Fibroblast of lung (primary cell): Measurements from ENCODE around the gene FSTL3. TPM values are rescaled to one million over a fixed set of nuclear protein-coding genes. Genes with fewer than 3 reads are reported as not detected.

ENCODE experiments used
- DNase-seq, 2 donors: peaks; one replicate each; pipeline versions ENCODE4 v3.0.0 to v3.0.0-alpha.2; 2010; ENCODE audit warnings: low read depth in 2 of 2
- H2AFZ ChIP-seq: 2 replicates; pipeline ENCODE4 v1.5.1; 2012; ENCODE audit warnings: low read length, control low read depth, inconsistent platforms
- H3K27ac ChIP-seq: 2 replicates; pipeline ENCODE4 v1.5.1; 2011; ENCODE audit warnings: low read length, control low read depth; ENCODE audit not compliant: insufficient read depth
- H3K27me3 ChIP-seq: 2 replicates; pipeline ENCODE4 v1.5.1; 2011; ENCODE audit warnings: mild to moderate bottlenecking, low read length; ENCODE audit not compliant: control insufficient read depth, insufficient read depth
- H3K36me3 ChIP-seq: 2 replicates; pipeline ENCODE4 v1.5.1; 2011; ENCODE audit warnings: low read length; ENCODE audit not compliant: control insufficient read depth, insufficient read depth
- H3K4me1 ChIP-seq: 2 replicates; pipeline ENCODE4 v1.5.1; 2011; ENCODE audit warnings: low read length; ENCODE audit not compliant: control insufficient read depth, insufficient read depth; ENCODE audit errors: extremely low read depth
- H3K4me2 ChIP-seq: 2 replicates; pipeline ENCODE4 v1.5.1; 2011; ENCODE audit warnings: low read length, control low read depth; ENCODE audit not compliant: insufficient read depth; ENCODE audit errors: extremely low read depth
- H3K4me3 ChIP-seq, 4 experiments: fragments of 200-600 bp in 1 of 4; sonication (generic) in 1 of 4; replicated peaks in 1 of 4; 2 replicates each; pipeline ENCODE4 v1.5.1; 2011 to 2016; ENCODE audit warnings: low read length in 4 of 4, low read depth in 3 of 4, mild to moderate bottlenecking in 3 of 4, control low read depth in 2 of 4, inconsistent platforms in 1 of 4, mixed read lengths in 1 of 4; ENCODE audit not compliant: insufficient read depth in 1 of 4; ENCODE audit errors: control extremely low read depth in 1 of 4
- H3K79me2 ChIP-seq: 2 replicates; pipeline ENCODE4 v1.5.1; 2012; ENCODE audit warnings: mild to moderate bottlenecking, low read length, inconsistent platforms; ENCODE audit not compliant: control insufficient read depth, insufficient read depth
- H3K9ac ChIP-seq: 2 replicates; pipeline ENCODE4 v1.5.1; 2011; ENCODE audit warnings: mild to moderate bottlenecking, low read length, control low read depth; ENCODE audit not compliant: insufficient read depth
- H3K9me3 ChIP-seq: 2 replicates; pipeline ENCODE4 v1.5.1; 2012; ENCODE audit warnings: low read depth, low read length; ENCODE audit not compliant: control insufficient read depth, insufficient read depth
- H4K20me1 ChIP-seq: 2 replicates; pipeline ENCODE4 v1.5.1; 2011; ENCODE audit warnings: low read length; ENCODE audit not compliant: control insufficient read depth, insufficient read depth; ENCODE audit errors: extremely low read depth
- CTCF ChIP-seq, 2 donors: IDR thresholded peaks in 1 of 2; conservative IDR thresholded peaks in 1 of 2; 1 replicate in 1 of 2; 2 replicates in 1 of 2; pipeline ENCODE4 v1.5.1; 2011 to 2012; ENCODE audit warnings: low read length in 2 of 2, control low read depth in 1 of 2, inconsistent platforms in 1 of 2, low read depth in 1 of 2, mild to moderate bottlenecking in 1 of 2
- EZH2 ChIP-seq: IDR thresholded peaks from 2 replicates; pipeline ENCODE4 v1.5.1; 2012; ENCODE audit warnings: low read length, control low read depth, mild to moderate bottlenecking; ENCODE audit errors: missing control alignments
- polyA plus RNA-seq, 2 donors: library from polyadenylated mRNA; depleted of rRNA in 1 of 2; stranded (reverse) in 1 of 2; unstranded in 1 of 2; fragments of >200 nt; gene quantifications; 2 replicates each; pipeline ENCODE4 v1.2.1, GENCODE V29; 2011 to 2012; ENCODE audit warnings: missing spikeins in 1 of 2
- total RNA-seq: library from RNA; depleted of rRNA; stranded (reverse); fragments of >200 nt; gene quantifications from 2 replicates; pipeline ENCODE4 v1.2.1, GENCODE V29; 2014

FSTL3 gene
- total and polyA plus RNA-seq, 2 donors (not counting 1 experiment from before 2014, with no cell fraction given) = 18.6 to 26.8 TPM

- no peaks in the 10 kb centered on the region for H3K9me3 ChIP-seq
- H3K79me2 ChIP-seq = peaks cover 28% of the 10 kb centered on the region
- H4K20me1 ChIP-seq = no peaks in the 10 kb centered on the region
- no peak overlapping the region for H3K27ac ChIP-seq
- no peak overlapping the region for H3K9ac ChIP-seq
- no peak for TF ChIP-seq EZH2
- no peak for TF ChIP-seq CTCF (conservative IDR thresholded peaks at IDR 0.05 in 1 of 2, IDR thresholded peaks at IDR 0.05 in 1 of 2; ENCODE audit: low read depth in 1 of 2, low read length in 2 of 2)
- no peak overlapping the region for H2AFZ ChIP-seq
- no peak for DNase-seq
- H3K4me3 ChIP-seq = no peak overlapping the region
- H3K4me2 ChIP-seq = no peak overlapping the region
- peaks cover 29% of the 10 kb centered on the region for H3K36me3 ChIP-seq
- H3K4me1 ChIP-seq = no peaks in the 10 kb centered on the region
- no peaks in the 10 kb centered on the region for H3K27me3 ChIP-seq
Observed at GRCh38 chr19:648904-649801, 27.0 kb upstream of the FSTL3 start.

- H4K20me1 ChIP-seq = no peaks in the 10 kb centered on the region
Observed at GRCh38 chr19:650121-650520, 26.1 kb upstream of the FSTL3 start.

More at GRCh38 chr19:650121-650520, 26.1 kb upstream of the FSTL3 start:
- H3K27ac ChIP-seq = no peak overlapping the region
- H3K27me3 ChIP-seq = no peaks in the 10 kb centered on the region
- no peak overlapping the region for H2AFZ ChIP-seq
- no peak overlapping the region for H3K9ac ChIP-seq
- no peak for DNase-seq
- no peak overlapping the region for H3K4me2 ChIP-seq
- H3K4me1 ChIP-seq = no peaks in the 10 kb centered on the region
- TF ChIP-seq CTCF (conservative IDR thresholded peaks at IDR 0.05 in 1 of 2, IDR thresholded peaks at IDR 0.05 in 1 of 2; ENCODE audit: low read depth in 1 of 2, low read length in 2 of 2) (no peak), EZH2 (no peak)
- H3K4me3 ChIP-seq = no peak overlapping the region
- H3K36me3 ChIP-seq = peaks cover 27% of the 10 kb centered on the region
- no peaks in the 10 kb centered on the region for H3K9me3 ChIP-seq
- peaks cover 35% of the 10 kb centered on the region for H3K79me2 ChIP-seq
